GOT3 (cell line): ENCODE measurements around the gene ZMYM3.

Experiments used
- DNase-seq: peaks from one replicate; lab custom pipeline; 2025; ENCODE audit warnings: mixed read lengths; lab: John Stamatoyannopoulos, UW

The ZMYM3 gene

DNA sequence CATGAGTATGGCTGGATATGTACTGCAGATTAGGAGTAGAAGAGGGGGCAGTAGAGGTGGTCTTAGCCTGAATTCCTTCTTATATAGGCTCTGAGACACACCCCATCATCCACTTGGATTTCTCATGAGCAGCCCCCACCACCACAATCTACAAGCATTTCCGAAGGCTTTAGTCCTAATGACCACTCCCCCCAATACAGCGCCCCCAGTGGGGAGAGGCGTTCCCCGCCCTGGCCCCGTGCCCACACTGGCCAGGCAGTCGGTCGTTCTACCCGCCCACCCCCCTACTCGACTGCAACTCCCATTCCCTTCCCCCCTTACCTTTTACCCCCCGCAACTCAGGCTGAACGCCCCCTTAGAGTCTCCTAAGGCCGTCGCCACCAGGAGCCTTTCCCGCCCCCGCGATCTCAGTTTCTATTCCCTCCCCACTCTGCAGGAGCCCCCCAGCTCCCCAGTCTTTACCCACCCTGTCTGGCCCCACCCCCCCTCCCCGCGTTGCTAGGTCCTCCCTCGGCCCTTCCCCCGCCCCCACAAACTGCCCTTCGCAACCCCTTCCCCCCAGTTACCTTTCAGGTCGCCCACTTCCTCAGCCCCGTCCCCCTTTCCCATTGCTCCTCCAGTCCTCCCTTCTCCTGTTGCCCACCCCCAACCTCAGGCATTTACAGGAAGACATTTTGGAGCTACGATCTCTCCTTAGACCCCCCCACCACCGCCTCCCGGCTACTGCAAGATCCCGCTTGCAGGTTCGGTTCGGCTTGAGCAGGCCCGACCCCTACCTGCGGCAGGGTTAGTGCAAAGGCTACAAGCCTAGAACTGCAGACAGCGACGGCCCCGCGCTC lies 468 bp downstream of the ZMYM3 start:
- DNase-seq: no peak

DNA sequence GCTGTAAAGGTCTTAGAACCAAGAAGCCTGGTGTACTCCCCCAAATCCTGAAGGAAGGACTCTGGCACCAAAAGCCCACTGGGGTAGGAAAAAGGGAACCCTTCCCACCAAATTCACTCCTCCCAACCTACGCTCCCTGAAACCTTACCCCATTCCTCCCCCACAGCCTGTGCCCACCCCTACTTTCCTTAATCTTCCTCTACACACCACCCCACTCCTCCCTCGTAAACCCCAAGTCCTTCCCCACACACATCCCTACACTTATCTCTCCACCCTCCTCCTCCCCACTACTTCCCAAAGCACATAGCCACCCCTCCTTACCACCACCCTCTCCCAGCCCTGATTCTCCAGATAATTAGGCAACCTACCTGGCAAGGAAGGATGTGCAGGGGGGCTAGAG lies 1.7 kb downstream of the ZMYM3 start:
- no peak for DNase-seq

- no peak for DNase-seq
Measured at GRCh38 chrX:71251466-71251973, 2.4 kb downstream of the ZMYM3 start.

- DNase-seq: no peak
Measured at GRCh38 chrX:71250841-71251240, 3.1 kb downstream of the ZMYM3 start.

DNA sequence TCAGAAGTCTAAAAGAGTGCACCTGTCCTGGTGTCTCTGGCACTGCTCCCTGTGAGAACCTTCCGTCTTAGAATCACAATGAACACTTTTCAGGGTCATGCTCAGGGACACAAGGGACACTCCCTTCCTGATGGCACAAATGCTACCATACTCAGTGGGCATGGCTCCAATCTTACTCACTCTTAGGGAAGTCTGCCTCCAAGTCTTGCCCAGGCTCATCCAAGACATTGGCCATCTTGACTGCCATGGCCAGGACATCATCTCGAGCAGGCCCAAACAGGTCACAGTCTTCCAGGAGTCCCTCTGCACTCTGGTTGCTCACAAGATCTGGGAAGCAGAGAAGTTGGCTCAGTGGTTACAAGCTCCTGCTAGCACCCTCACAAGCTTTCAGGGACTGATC lies 8.8 kb downstream of the ZMYM3 start:
- DNase-seq: no peak

DNA sequence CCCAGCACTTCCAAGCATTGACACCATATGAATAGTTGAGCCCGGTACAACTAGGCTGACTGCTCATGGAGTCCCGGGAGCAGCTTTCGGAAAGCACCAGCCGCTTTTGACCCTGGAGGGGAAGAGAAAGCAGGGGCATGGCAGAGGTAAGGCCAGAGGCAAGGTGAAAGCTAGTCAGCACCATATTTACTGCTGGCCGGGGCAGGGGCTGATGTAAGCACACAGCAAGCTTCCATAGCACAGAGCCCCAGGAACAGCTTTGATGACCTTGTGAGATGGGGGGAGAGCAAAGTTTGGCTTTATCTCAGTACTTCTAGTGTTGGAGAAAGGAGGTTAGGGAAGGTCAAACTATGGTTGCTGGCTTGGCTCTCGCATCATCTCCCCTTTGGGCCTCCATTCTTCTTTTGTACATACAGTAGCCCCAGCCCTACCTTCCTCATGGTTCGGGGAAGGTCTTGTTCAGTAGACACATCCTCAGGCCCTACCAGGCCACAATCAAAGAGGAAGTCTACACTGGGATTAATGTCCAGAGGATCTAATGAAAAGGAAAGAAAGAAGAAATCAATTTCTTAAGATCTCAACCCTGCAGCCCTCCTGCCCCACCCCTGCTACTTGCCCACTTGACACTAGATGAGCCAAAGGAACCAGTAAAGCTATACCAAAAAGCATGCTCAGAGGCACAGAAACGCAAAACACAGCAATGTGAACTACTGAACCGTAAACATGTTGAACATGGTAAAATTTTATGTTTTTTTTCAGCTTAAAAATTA lies 9.4 kb downstream of the ZMYM3 start:
- no peak for DNase-seq

- DNase-seq: no peak
Measured at GRCh38 chrX:71241301-71241700, 12.6 kb downstream of the ZMYM3 start.

- DNase-seq: no peak
Measured at GRCh38 chrX:71239781-71240180, 14.2 kb downstream of the ZMYM3 start.

DNA sequence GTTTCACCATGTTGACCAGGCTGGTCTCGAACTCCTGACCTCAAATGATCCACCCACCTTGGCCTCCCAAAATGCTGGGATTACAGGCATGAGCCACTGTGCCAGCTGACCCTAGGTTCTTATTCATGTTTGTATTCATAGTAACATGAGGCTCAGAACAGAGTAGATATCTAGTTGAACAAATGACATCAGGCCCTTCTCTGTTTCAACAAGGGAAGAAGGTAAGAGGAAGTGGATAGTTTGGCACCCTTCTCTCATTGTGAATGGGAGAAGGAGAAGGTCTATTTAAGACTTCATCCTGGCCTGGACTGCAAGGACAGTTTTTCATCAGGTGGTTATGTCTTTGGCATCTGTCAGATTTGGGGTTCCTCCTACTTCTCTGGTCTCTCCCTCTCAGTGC lies 17.1 kb downstream of the ZMYM3 start:
- no peak for DNase-seq

DNA sequence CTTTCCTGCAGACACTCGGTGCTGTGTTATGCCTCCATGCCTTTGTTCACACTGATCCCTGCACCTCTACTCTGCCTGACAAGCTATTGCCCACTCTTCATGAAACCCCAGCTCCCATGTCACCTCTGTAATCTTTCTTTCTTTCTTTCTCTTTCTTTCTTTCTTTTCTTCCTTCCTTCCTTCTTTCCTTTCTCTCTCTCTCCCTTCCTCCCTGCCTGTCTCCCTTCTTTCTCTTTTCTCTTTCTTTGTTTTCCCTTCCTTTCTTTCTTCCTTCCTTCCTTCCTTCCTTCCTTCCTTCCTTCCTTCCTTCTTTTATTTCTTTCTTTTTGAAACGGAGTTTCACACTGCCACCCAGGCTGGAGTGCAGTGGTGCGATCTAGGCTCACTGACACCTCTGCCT lies 18.5 kb downstream of the ZMYM3 start:
- DNase-seq: no peak

- no peak for DNase-seq
Measured at GRCh38 chrX:71228063-71228642, 25.8 kb downstream of the ZMYM3 start.

DNA sequence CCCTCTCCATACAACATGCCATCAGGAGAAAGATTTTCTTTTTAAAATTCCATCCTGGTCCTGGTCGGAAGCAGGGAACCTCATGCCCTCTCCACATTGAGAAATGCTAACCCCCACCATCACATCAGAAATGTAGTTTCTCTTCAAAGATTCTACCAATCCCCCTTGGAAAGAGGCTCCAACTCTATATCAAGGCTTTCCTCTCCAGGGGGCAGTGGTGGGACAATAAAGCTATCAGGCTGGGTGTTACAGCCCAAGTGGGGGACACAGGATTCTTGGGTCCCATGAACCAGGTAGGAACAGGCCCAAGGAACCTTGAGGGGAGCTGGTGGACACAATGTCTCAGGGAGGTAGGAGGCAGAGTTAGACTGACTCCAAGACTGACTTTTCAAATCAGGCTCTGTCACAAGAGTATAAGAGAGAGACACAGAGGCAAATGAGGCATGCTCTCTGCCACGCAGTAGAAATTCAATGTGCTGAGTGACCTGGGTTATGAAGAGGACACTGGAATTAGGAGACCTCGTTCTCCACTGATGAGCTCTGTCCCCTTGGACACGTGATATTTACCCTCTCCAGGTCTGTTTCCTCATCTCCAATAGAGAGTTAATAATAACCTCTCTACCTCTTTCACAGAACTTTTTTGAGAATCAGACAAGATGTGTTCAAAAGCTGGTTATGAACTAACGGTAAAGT lies 26.4 kb downstream of the ZMYM3 start:
- DNase-seq: no peak

- DNase-seq: no peak
Measured at GRCh38 chrX:71225676-71226075, 28.3 kb downstream of the ZMYM3 start.

- DNase-seq: no peak
Measured at GRCh38 chrX:71225009-71225408, 28.9 kb downstream of the ZMYM3 start.

GRCh38 chrX:71224098-71224708 lies 29.7 kb downstream of the ZMYM3 start:
- no peak for DNase-seq

- DNase-seq: no peak
Measured at GRCh38 chrX:71222929-71223328, 31.0 kb downstream of the ZMYM3 start, which contains the start of gene GJB1. Gene GJB1, plus strand, starts transcription at chrX:71223224. Its CDS starts 484 bp downstream, at chrX:71223708.

- DNase-seq: no peak
Measured at GRCh38 chrX:71221145-71221544, 32.8 kb downstream of the ZMYM3 start.

DNA sequence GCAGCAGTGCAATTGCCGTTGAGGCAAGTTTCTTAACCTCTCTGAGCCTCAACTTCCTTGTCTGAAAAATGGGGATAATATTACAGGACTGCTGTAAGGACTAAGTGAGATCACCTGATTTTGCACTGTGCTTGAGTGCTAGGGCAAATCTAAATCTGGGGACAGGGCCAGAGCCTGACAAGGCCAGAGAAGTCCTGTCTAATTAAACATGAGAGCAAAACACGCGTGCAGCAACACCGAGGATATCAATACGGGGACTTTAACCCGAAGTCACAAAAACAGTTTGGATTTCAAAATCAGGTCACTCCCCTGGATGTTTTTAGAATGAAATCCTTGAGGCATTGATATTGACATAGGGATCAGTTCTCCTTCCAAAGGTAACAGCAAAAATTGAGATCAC lies 36.6 kb downstream of the ZMYM3 start:
- DNase-seq: no peak

GRCh38 chrX:71216485-71216884 lies 37.5 kb downstream of the ZMYM3 start:
- DNase-seq: no peak

DNA sequence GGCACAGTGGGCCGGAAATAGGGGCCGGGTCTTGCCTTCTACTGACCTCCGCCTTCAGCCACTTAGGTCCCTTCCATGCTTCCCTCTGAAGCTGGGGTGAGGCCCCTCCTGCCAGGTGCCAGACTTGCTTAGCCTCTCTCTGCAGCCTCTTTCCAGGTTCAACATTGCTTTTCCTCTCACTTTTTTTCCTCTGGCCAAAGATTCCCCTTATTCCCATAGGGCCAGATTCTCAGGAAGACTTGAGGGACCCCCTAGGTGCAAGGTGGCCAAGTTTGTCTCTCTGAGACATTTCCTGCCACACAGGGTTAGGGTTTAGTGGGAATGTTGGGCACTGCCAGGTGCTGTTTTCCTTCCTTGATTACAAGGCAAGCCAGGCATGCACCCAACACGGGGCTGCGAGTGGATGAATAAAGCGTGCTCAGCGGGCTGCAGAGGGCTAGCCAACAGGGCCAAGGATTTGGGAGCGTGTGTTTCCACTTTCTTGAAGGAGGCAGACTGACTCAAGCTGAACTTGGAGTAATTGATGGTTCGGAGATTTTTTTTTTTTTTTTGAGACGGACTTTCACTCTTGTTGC lies 38.5 kb downstream of the ZMYM3 start:
- no peak for DNase-seq

DNA sequence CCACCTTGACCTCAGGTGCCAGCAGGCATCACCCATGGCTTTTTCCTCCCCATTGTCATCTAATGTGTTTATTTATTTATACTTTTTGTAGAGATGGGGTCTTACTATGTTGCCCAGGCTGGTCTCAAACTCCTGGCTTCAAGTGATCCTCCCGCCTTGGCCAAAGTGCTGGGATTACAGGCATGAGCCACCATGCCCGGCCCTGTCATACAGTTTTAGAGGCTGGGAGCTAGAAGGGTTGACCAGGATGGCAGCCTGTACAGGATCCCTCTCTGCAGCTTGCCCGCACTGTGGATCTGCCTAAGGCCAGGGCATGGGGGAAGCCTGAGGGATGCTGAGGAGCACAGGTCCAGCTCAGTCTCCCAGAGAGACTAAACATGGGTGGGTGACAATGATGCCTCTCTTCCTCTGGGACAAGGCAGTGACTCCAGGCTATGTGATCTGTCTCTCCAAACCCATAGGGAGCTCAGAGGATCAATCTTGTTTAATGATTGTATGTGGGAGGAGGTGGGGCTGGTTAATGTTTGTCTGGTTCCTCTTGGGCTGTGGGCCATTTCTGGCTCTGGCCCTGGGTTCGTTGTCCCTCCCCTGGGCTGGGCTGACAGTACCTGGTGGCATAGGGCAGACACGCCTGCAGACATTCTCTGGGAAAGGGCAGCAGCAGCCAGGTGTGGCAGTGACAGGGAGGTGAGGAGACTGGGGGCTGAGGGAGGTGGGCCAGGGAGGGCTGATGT lies 39.2 kb downstream of the ZMYM3 start:
- no peak for DNase-seq
